ENCODE data around the gene ANXA1. TPM values are rescaled to one million over a fixed set of nuclear protein-coding genes. Genes with fewer than 3 reads are reported as not detected.

The ANXA1 gene
- total RNA-seq, 1 donor from 2014 or later = 3.7 TPM

DNA sequence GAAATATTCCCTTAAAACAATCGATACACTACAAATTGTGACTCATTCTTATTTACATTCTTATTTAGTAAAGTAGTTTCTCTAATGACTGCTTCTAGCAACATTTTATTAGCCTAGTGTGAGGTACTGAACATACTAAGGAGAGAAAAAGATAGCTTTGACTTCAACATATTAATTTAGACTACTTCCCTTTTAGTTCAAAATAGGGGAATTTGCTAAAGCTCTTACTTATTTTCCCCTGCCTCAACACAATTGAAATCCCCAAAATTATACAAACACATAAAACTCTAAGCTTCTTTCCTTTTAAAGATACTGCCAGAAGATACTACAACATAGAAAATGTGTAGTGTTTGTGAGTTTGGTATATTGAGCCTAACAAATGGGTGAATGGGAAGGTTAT is 55.2 kb downstream of the ANXA1 start:
- DNase-seq (ENCODE audit: low spot score) = no peak
- no peak for ATAC-seq

- ATAC-seq (no peak), DNase-seq (ENCODE audit: low spot score) (no peak)
Observed at GRCh38 chr9:73210886-73211666, 59.4 kb downstream of the ANXA1 start.

DNA sequence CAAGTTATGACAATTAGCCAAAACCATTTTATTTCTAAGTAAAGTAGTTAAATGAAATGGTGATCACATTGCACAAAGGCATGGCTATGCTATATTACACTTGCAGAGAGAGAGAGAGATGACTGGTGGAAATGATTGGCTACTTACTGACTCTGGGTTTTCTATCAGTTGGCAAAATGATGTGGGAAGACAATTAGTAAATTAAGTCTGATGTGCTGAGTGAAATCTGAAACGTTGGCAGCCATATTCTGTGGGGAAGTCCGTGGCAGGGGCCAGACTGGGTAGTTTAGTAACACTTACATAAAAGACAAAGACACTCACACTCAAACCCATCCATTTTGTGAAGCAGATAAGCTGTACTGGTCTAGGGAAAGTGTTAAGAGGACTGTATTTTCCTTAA is 61.6 kb downstream of the ANXA1 start:
- DNase-seq (ENCODE audit: low spot score) (no peak), ATAC-seq (no peak)

- no peak for DNase-seq (ENCODE audit: low spot score)
- ATAC-seq = no peak
Observed at GRCh38 chr9:73215249-73215648, 63.6 kb downstream of the ANXA1 start.

- ATAC-seq (no peak), DNase-seq (ENCODE audit: low spot score) (no peak)
Observed at GRCh38 chr9:73216100-73216499, 64.4 kb downstream of the ANXA1 start.

Other genes starting within 250 kb of the ANXA1 start
- gene ALDH1A1, start 198.8 kb upstream of the ANXA1 start, total RNA-seq = 527 TPM